Endothelial cell of umbilical vein (primary cell): ENCODE data around the gene RAD50. TPM values are rescaled to one million over a fixed set of nuclear protein-coding genes. Genes with fewer than 3 reads are reported as not detected.

Experiments
- BruUV-seq: library from RNA; stranded (reverse); fragments of 400-500 nt; replicated peaks from 2 replicates; lab custom pipeline; 2021; lab: Mats Ljungman, UMichigan
- CTCF ChIA-PET: fragments of 300-600, 350-600 bp; sonication (Branson Sonifier 250); formaldehyde crosslinking; loops from one replicate; lab custom pipeline; 2021; ENCODE audit warnings: antibody characterized with exemption, inconsistent platforms; lab: Charles Lee
- POLR2A ChIA-PET: fragments of 300-600, 350-600 bp; sonication (Branson Sonifier 250); formaldehyde crosslinking; loops from one replicate; lab custom pipeline; 2021; ENCODE audit warnings: antibody characterized with exemption, inconsistent platforms; lab: Charles Lee
- DNase-seq: peaks from one replicate; pipeline ENCODE4 v3.0.0-alpha.2; 2011; ENCODE audit warnings: low read depth, low spot score
- FAIRE-seq: peaks from 2 replicates; lab custom pipeline; 2011; peaks lifted over from hg19 to GRCh38; lab: Jason Lieb, UNC
- H2AFZ ChIP-seq: 2 replicates; pipeline ENCODE4 v1.6.0; 2012; ENCODE audit warnings: low read depth, low read length, control low read depth, inconsistent platforms
- H3K27ac ChIP-seq: 2 replicates; pipeline ENCODE4 v1.5.1; 2011; ENCODE audit warnings: low read depth, mild to moderate bottlenecking, control low read depth, low read length, moderate library complexity; ENCODE audit not compliant: insufficient read depth
- H3K27me3 ChIP-seq, 2 experiments: 2 replicates each; pipeline versions ENCODE4 v1.6.0 to v1.6.1; 2011; ENCODE audit warnings: low read length in 2 of 2, mixed read lengths in 1 of 2; ENCODE audit not compliant: control insufficient read depth in 2 of 2, insufficient read depth in 2 of 2
- H3K36me3 ChIP-seq, 2 experiments: 2 replicates in 1 of 2; 3 replicates in 1 of 2; pipeline ENCODE4 v1.5.1; 2011; ENCODE audit warnings: low read length in 2 of 2, mild to moderate bottlenecking in 1 of 2, moderate library complexity in 1 of 2; ENCODE audit not compliant: control insufficient read depth in 2 of 2, insufficient read depth in 2 of 2; ENCODE audit errors: extremely low read depth in 1 of 2
- H3K4me1 ChIP-seq: 3 replicates; pipeline ENCODE4 v1.5.1; 2011; ENCODE audit warnings: mild to moderate bottlenecking, low read length; ENCODE audit not compliant: control insufficient read depth, insufficient read depth; ENCODE audit errors: extremely low read depth
- H3K4me2 ChIP-seq: 2 replicates; pipeline ENCODE4 v1.6.1; 2011; ENCODE audit warnings: low read length, control low read depth, mixed read lengths; ENCODE audit not compliant: insufficient read depth
- H3K4me3 ChIP-seq, 3 experiments: fragments of 200-600 bp in 1 of 3; sonication (generic), shearing (Covaris generic) in 1 of 3; replicated peaks in 1 of 3; 2 replicates each; pipeline ENCODE4 v1.5.1; 2011 to 2016; ENCODE audit warnings: control low read depth in 3 of 3, low read length in 3 of 3, mild to moderate bottlenecking in 2 of 3, inconsistent platforms in 1 of 3, low read depth in 1 of 3, moderate library complexity in 1 of 3; ENCODE audit not compliant: insufficient read depth in 1 of 3
- H3K79me2 ChIP-seq: 2 replicates; pipeline ENCODE4 v1.6.0; 2012; ENCODE audit warnings: low read length, inconsistent platforms; ENCODE audit not compliant: control insufficient read depth, insufficient read depth
- H3K9ac ChIP-seq: replicated peaks from 2 replicates; pipeline ENCODE3; 2011; ENCODE audit warnings: low read length, control low read depth; ENCODE audit not compliant: insufficient read depth; ENCODE audit errors: extremely low read depth
- H3K9me1 ChIP-seq: replicated peaks from 3 replicates; pipeline ENCODE4 v1.6.0; 2011; ENCODE audit warnings: mild to moderate bottlenecking, low read length; ENCODE audit not compliant: control insufficient read depth, insufficient read depth; ENCODE audit errors: extremely low read depth
- H3K9me3 ChIP-seq: replicated peaks from 2 replicates; pipeline ENCODE4 v1.5.1; 2012; ENCODE audit warnings: low read length, inconsistent platforms; ENCODE audit not compliant: control insufficient read depth, insufficient read depth
- H4K20me1 ChIP-seq: replicated peaks from 2 replicates; pipeline ENCODE3; 2011; ENCODE audit warnings: mild to moderate bottlenecking, low read length; ENCODE audit not compliant: control insufficient read depth, insufficient read depth; ENCODE audit errors: extremely low read depth
- EZH2 ChIP-seq: IDR thresholded peaks from 2 replicates; pipeline ENCODE4 v1.6.1; 2012; ENCODE audit warnings: borderline replicate concordance, low read depth, mild to moderate bottlenecking, moderate library complexity, low read length, inconsistent platforms; ENCODE audit not compliant: severe bottlenecking
- FOS ChIP-seq: IDR thresholded peaks from 2 replicates; pipeline ENCODE4 v1.6.1; 2011; ENCODE audit warnings: mild to moderate bottlenecking, low read length, moderate library complexity, borderline replicate concordance; ENCODE audit not compliant: insufficient read depth
- GATA2 ChIP-seq: IDR thresholded peaks from 2 replicates; pipeline ENCODE4 v1.7.0; 2011; ENCODE audit warnings: low read depth, mild to moderate bottlenecking, moderate library complexity, mixed read lengths, low read length; ENCODE audit not compliant: insufficient read length, insufficient read depth
- JUN ChIP-seq: IDR thresholded peaks from 2 replicates; pipeline ENCODE4 v1.6.1; 2011; ENCODE audit warnings: borderline replicate concordance, low read depth; ENCODE audit not compliant: insufficient read length, insufficient read depth
- MAX ChIP-seq: IDR thresholded peaks from 2 replicates; pipeline ENCODE4 v1.6.1; 2011; ENCODE audit not compliant: insufficient read depth, insufficient read length
- MYC ChIP-seq: IDR thresholded peaks from one replicate; pipeline ENCODE4 v1.6.1; 2011; ENCODE audit warnings: mild to moderate bottlenecking, low read depth, low read length
- POLR2A ChIP-seq: IDR thresholded peaks from 2 replicates; pipeline ENCODE4 v1.6.1; 2012; ENCODE audit warnings: low read depth, mild to moderate bottlenecking, control low read depth, low read length
- POLR2AphosphoS5 ChIP-seq: IDR thresholded peaks from 2 replicates; pipeline ENCODE4 v1.6.1; 2012; ENCODE audit warnings: low read depth, mild to moderate bottlenecking, control low read depth, low read length, moderate library complexity; ENCODE audit not compliant: insufficient read depth
- dilution Hi-C: fragments of 300-500 bp; cut with MboI; formaldehyde crosslinking; loops from one replicate; pipeline ENCODE4 v1.15.0; 2019; ENCODE audit warnings: low sequenced_read_pairs; ENCODE audit not compliant: extremely low pct_ligation_motif_present
- intact Hi-C: fragments of 100-400 bp; cut with micrococcal nuclease; formaldehyde crosslinking; loops from one replicate; pipeline ENCODE4 v1.10.0; 2022
- polyA plus RNA-seq, 4 experiments: library from polyadenylated mRNA; depleted of rRNA in 3 of 4; stranded (reverse) in 3 of 4; unstranded in 1 of 4; fragments of >200 nt; gene quantifications; 2 replicates each; pipeline versions ENCODE4 v1.2.1 to v1.2.3, GENCODE V29; 2011 to 2012; ENCODE audit warnings: missing spikeins in 1 of 4
- total RNA-seq: library from RNA; stranded (reverse); gene quantifications from 2 replicates; pipeline ENCODE4 v1.2.3, GENCODE V29; 2021
- TF ChIP-seq, protein P1 (sequence below), 2 donors: IDR thresholded peaks; 1 replicate in 1 of 2; 2 replicates in 1 of 2; pipeline ENCODE4 v1.5.1; 2011; ENCODE audit warnings: low read length in 2 of 2, mild to moderate bottlenecking in 2 of 2, moderate library complexity in 2 of 2, control low read depth in 1 of 2, inconsistent platforms in 1 of 2, low read depth in 1 of 2; ENCODE audit not compliant: insufficient read depth in 1 of 2; ENCODE audit errors: extremely low read depth in 1 of 2

RAD50 gene
- total and polyA plus RNA-seq, 2 donors (not counting 3 experiments of a cell fraction or from before 2014, with no cell fraction given): 6.1 to 20.4 TPM

DNA sequence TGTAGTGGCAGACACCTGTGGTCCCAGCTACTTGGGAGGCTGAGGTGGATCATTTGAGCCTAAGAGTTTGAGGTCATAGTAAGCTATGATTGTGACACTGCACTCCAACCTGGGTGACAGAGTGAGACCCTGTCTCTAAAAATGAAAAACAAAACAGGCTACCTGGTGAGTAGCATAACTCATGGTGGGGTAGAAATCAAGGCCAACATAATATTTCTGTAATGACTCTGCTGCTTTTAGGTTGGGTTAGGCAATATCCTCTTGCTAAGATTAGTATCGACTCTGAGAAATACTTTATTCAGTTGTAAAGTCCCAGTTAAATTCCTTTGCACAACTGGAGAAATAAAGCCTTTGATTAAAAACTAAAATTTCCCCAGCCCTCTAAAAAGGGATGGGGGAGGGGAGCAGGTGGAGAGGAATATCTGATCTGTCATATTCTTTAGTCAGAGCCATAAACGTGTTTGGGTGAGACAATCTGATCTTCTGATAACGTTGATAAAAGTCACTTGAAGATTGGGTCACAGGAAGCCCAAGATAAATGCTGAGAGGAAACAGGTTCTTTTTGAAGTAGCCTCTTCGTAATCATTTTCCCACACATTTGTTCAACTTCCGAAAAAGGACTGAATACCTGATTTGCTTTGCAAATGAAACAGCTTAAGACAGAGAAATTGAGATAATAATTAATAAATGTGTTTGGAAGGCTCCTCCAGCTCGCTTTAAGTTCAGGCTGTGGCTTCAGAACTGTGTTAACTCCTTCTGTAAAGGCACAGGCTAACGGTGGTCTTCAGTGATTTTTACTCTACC lies 132.0 kb downstream of the RAD50 start:
- TF ChIP-seq JUN (no peak), POLR2A (no peak), FOS (no peak), MYC (no peak), MAX (no peak), GATA2 (no peak), EZH2 (no peak), POLR2AphosphoS5 (no peak)
- TF ChIP-seq, protein P1, sequence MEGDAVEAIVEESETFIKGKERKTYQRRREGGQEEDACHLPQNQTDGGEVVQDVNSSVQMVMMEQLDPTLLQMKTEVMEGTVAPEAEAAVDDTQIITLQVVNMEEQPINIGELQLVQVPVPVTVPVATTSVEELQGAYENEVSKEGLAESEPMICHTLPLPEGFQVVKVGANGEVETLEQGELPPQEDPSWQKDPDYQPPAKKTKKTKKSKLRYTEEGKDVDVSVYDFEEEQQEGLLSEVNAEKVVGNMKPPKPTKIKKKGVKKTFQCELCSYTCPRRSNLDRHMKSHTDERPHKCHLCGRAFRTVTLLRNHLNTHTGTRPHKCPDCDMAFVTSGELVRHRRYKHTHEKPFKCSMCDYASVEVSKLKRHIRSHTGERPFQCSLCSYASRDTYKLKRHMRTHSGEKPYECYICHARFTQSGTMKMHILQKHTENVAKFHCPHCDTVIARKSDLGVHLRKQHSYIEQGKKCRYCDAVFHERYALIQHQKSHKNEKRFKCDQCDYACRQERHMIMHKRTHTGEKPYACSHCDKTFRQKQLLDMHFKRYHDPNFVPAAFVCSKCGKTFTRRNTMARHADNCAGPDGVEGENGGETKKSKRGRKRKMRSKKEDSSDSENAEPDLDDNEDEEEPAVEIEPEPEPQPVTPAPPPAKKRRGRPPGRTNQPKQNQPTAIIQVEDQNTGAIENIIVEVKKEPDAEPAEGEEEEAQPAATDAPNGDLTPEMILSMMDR (IDR thresholded peaks at IDR 0.05; ENCODE audit: extremely low read depth in 1 of 2, insufficient read depth in 1 of 2, low read depth in 1 of 2, low read length in 2 of 2): no peak
- no TSS peak for BruUV-seq
- Histone ChIP-seq H3K4me3 (no peak overlapping the region), H3K9me3 (no peaks in the 10 kb centered on the region), H3K36me3 (no peaks in the 10 kb centered on the region), H3K27ac (no peak overlapping the region), H3K4me1 (no peaks in the 10 kb centered on the region), H3K4me2 (no peak overlapping the region), H3K9me1 (no peaks in the 10 kb centered on the region), H3K9ac (no peak overlapping the region), H2AFZ (no peak overlapping the region), H3K79me2 (no peaks in the 10 kb centered on the region), H4K20me1 (no peaks in the 10 kb centered on the region), H3K27me3 (no peaks in the 10 kb centered on the region)
- intact Hi-C loops (no loop called here), dilution Hi-C loops (no loop called here)
- ChIA-PET CTCF (interaction anchor here (0.9 to 1.7 kb wide), 2 partner anchors 15 to 27 kb away, joined by 3 to 5 read pairs; no protein-coding TSS in a partner anchor), POLR2A (no interaction called here)
- DNase-seq (no peak), FAIRE-seq (no peak)
